Measurements from ENCODE around the gene NFIA.

The NFIA gene

DNA sequence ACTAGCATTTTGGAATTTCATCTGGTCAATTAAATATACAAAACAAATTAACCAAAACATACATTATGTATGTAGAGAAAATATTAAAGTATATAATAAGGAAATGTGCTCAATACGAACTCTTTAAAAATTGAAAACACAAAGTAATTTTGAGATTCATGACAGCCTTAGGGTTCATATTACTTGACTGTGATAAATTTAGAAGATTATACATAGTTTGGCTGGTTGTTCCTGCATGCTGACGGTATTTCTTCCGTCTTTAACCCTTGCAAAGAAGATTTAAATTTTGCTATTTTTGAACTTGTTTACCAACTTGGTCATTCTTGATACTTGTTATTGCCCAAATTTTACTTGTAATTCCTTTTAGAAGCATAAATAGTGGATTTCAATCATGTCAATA lies 298.2 kb downstream of the NFIA start:
- no peak for DNase-seq

DNA sequence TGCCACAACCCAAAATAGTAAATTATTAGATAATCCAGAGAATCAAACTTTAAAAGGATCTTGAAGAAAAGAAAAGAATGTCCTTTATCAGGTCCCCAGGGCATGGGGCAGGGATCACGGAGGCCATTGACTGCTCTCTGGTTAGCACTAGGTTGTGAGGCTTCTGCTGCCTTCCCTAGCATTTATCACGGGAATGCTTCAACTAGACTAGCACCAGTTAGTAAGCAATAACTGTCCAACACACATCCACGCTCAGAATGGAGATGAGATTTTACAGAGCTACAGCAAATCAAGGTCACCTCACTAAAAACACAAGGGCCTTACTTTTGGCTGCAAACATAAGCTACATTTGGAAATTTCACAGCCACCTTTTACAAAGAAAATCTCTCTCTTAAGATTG lies 304.0 kb downstream of the NFIA start:
- DNase-seq, result no peak

DNA sequence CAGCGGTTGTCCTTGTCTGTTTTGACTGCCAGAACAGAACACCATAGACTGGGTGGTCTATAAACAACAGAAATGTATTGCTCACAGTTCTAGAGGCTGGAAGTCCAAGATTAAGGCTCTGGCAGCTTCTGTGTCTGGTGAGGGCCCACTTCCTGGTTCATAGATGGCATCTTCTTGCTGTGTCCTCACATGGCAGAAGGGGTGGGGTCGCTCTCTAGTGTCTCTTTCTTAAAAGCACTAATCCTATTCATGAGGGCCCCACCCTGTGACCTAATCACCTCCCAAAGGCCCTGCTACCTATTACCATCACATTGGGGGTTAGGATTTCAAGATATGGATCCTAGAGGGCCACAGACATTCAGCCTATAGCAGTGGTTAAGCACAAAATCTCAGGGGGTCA lies 304.4 kb downstream of the NFIA start:
- no peak for DNase-seq

DNA sequence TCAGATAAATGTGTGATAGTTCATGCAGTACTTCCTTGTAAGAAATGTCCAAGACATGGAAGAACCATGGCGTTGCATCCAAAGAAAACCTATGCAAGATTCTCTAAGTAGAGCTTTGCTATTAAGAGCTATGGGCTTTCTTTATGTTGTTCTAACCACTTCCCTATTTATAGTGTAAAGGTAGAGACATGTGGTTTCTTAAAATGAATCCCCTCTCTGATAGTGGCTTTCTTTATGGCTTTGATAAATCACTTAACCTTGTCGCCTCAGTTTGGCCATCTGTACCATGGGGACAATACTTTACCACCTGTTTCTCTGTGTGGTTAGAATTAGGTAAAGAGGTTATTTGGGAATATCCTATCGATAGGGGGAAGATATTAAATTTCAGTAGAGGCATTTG lies 305.5 kb downstream of the NFIA start:
- no peak for DNase-seq

DNA sequence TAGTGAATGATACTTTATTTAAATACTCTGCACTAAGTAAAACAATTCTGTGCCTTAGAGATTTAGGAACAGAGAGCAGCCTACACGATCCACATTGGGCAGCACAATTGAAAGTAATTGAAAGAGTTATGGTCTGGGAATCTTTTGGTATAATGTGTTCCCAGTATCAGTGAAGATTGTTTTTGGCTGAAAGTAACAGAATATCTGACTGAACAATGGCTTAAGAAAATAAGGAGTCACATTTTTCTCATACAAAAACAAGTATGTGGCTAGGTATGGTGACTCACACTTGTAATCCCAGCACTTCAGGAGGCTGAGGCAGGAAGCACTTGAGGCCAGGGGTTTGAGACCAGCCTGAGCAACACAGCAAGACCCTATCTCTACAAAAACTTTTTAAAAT lies 306.2 kb downstream of the NFIA start:
- no peak for DNase-seq

DNA sequence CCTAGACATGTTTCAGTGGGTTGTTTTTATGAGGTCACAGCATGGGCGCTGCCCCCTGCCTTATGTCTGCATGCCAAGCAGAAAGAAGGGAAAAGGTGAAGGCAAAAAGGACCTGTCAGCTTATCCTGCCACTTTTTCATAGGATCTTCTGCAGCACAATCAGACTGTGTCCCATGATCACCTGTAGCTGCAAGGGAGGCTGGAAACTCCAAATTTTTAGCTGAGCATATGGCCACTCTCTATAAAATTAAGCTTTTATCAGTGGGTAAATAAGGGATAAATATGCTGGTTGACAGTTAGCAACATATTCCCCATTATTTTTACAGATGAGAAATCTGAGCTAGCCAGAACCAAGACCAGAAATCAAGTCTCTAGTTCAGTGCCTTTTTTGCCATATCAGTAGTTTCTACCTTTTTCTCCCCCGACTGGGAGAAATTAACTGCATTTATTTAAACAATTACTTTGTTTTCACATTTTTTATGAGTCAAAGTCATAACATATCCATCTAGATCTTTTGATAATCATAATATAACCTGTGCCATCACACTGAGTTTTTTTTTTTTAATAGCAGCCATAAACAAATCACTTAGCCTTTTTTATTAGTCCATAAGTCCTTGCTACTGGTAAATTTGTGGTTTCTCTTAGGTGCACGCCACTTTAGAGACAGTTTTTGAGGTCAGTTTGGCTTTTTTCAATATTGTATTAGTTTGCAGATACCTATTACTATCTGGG lies 307.0 kb downstream of the NFIA start:
- no peak for DNase-seq

DNA sequence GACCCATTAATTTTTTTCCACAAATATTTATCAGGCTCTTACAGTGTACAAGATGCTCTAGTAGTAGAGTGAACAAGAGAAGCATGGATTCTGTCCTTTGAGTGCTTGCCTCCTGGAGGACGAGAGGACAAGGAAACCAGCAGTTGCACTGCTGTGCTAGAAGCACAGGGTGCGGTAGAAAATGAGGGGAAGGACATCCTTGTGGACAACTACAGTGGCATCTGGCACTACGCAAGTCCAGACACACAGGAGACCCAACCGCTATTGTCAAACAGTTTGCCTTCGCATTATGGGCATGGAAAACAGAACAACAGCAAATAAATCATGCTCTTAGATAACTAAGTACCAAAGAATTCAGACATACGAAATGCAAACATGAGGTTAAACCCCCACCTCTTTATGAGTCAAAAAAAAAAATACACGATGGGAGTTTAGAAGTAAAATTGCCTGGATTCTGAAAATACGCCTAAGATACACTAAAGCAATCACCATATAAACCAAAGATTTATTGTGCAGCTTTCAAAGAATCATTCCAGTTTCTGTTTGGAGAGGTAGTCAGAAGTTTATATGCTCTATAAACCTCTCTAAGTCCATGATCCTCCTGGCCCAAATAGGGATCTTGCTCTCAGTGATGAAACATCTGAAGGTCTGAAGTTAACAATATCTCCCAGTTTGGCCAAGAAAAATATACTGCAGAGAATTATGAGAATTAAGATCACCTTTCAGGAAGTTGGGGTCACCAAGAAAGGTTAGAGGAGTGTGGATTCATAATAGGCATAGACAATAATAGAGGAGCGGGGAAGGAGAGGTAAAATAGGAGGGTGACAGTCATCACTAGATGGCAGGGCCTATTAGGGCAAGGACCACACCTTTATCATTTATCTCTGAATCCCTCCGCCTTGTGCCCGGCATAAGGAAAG lies 307.8 kb downstream of the NFIA start:
- DNase-seq, result no peak

DNA sequence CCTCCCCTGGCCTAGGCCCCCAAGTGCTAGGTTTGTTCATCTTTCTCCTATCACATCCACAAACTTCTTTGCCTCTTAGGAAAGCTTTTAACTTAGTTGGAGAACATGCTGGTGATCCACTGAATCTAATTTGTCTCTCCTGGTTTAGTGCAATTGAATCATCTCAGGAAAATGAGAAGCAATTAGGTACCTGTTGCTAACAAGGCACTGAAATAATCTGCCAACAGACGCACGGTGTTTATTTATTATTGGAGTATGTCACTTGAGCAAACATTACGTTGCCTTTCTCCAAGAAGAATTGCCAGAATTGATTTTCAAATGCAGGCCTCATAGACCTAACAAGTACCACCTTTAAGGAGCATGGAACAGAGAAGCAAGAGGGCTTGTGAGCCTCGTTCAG lies 309.4 kb downstream of the NFIA start:
- peak; percentile 58 for DNase-seq

DNA sequence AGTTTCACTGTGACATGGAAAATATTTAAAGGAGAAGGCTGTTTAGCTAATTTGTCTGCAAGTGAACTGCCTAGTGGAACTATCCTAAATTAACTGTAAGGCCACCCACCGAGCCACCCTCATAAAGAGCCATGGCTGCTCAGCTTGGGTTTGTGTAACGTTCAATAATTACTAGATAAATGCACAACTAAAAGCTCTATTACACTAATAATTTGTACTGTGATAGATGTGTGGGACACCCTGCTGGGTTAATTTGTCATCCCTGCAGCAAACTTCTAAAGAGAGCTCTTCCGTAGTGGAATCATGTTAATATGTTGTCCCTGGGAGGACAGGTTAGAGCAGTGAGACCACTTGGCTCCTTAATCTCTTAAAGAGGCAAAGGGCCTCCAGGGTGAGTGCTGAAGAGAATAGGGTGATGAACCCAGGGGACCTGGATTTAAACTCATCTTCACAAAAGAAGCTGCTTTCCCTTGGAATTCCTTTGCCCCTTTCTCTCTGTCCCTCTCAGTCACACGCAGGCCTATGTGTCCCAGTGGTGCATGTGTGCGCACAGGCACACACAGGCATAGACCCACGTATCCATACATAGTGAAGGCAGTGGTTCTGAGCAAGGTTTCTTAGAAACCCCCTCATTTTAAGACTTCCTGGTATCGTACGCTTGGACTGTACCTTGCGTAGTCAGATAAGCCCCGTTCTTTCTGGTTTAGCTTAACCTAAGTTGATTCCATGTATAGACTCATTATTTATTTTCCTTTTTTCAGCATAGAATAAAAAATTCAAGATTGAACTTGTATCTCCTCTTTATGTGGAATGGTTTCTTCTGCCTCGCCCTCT lies 310.3 kb downstream of the NFIA start:
- DNase-seq, result no peak

DNA sequence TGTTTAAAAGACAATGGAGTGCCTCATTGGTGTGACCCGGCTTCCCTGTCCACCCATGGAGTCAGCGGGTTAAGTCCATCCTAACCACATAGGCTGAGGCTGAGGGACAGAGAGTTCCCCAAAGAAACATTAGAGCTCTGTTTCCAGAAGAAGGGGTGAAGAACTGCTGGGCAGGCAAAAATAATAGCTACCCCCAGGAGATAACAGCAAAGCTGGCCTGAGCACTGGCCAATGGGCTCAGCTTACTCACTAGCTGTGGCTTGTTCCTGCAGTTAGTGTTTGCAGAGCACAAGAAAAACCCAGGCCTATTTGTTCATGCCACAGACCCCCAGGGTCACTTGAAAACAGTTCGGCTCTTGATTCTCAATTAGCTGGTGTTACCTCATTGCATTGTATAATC lies 311.2 kb downstream of the NFIA start:
- no peak for DNase-seq

DNA sequence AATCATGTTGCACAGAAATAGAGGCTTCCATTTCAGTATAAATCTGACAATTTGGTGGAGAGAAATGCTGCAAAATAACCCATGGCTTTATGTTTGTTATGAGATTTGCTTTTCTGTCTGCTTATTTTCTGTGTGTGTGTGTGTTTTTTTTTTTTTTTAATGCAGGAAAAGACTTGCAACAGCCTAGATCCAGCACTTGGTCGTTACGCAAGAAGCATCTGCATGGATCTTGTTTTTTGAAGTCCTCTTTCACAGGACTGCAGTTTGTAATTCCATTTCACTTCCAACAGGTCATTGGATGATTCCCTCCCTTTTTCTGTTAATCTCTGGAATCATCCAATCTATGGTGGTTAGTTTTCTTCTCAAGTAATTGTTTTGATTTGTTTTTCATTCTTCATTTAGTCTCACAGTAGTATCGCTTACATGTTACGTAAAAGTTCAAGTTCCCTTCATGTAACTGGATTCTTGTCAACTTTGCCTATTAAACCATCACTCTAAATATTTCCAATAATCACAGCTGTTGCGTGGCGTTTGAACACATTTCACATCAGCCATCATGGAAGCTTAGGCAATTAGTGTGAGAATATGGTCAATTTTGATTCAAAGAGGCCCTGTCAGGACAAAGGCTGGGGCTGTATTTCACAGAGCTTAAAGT lies 312.9 kb downstream of the NFIA start:
- DNase-seq, result no peak

DNA sequence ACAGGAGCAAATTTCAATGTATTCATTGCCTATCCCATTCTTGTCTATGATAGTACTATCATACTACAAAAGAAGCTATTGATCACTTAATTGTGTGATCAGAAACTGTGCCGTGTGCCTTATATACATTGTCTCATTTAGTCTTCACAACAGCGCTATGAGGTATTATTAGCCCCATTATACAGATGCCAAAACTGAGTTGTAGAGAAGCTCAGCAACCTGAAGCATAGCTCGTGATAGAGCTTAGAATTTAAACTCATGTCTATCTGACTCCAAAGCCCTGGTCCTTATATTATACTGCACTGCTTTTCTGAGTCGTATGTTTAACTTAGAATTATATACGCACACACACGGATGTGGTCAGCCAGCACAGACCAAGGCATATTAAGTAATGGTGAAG lies 315.1 kb downstream of the NFIA start:
- no peak for DNase-seq

DNA sequence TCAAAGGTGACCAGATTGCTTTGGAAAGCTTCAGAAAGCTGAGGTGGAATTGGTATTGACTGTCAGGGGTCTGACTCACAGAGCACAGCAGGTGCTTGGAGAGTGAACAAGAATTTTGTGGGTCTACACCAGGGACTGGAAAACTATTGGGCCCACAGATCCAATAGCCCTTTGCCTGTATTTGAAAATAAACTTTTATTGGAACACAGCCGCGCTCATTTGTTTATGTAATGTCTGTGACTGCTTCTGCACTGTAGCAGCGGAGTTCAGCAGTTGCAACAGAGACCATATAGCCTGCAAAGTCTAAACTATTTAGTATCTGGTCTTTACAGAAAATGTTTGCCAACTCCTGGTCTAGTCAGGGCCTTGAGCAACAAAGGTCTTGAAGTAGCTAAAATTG lies 315.6 kb downstream of the NFIA start:
- DNase-seq, result no peak

DNA sequence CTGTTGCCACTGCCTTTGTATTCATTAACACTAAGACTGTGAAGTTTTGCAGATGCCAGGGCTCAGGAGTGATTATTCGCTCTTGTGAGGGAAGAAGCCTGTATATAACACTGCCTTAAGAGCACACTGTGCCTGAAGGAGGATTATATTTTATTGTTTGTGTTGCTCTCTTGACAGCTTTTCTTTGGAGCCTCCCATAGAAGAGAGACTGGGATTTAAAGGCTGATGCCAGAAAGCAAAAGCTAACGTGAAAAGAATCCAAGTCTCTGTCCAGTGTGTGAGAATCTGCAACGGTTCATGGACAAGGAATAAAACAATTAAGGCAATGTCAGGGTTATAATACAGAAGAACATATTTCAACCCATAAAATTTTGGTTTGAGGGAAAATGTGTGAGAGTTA lies 316.8 kb downstream of the NFIA start:
- DNase-seq, result no peak

DNA sequence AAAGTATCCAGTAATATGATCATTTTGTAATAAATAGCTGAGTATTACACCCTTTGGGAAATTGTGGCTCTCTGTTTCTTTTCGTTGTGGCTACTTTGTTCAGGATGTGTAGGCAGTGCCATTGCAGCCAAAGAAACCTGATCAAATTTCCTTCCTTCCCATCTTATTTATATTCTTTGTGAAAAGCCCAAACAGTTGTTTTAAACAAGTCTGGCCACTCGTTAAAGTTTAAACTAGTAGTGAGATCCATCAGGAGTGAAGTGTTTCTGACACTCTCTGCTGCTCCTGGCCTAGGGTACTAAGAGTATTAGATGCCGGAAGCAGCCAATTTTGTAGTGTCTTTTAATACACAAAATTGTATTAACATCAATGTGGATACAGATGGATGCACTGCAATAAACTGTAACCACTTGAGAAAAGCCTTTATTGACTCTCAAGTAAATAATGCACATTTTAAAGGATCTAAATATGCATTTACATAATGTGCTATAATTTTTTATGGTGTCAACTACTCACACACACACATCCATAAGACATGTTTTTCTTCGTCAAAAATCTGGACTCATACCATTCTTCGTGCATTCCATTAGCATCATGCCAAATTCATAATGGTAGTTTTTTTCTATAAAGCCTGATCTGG lies 317.9 kb downstream of the NFIA start:
- no peak for DNase-seq

DNA sequence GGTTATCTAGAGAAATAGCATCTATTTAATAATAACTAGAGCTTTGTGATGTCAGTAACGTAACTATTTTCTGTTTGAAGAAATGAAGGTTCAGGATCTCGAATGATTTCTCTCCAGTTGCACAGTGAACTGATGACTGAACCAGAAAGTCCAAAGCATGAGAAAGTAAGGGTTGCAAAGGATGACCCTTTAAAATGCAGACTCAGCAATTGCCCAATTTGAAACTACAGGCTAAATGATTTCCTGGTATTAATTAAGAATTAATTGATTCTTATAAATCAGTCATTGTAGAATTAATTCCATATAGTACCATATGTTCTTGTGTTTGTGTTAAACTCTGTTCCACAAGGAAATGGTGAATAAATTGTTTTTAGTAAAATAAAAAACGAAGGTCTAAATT lies 318.6 kb downstream of the NFIA start:
- DNase-seq, result no peak

DNA sequence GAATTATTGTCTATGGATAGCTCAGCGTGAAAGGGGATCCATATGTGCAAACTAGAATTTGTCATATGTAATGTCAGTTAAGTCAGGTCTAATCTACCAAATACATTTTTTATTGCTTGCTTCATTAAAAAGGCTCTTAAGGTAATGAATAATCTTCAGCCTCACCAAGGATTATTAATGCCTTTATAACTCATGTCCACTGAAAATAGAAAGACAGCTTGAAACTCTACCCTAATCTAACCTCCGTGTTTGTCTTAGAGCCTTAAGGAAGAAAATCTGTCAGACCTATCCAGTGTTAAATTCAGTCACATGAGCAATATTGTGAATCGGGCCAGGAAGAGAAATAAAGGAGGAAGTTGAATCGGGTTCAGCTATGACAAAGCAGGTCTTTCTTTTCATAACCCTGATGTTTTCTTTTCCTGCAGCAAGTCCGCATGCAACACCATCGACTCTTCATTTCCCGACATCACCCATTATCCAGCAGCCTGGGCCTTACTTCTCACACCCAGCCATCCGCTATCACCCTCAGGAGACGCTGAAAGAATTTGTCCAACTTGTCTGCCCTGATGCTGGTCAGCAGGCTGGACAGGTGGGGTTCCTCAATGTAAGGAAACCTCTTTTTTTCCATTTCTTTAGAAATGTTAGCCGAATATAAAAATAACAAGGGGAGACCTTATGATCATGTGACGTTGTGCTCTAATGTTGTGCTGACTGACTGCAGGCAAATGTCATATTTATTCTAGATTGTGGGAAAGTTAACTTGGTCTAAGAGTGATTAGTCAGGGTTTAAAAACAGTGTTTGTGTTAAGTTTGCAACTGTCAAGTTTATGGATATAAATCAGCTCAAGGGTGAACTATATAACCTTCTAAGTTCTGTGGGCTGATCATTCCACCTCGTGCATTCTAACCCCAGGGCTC lies 321.6 kb downstream of the NFIA start:
- DNase-seq, result no peak

DNA sequence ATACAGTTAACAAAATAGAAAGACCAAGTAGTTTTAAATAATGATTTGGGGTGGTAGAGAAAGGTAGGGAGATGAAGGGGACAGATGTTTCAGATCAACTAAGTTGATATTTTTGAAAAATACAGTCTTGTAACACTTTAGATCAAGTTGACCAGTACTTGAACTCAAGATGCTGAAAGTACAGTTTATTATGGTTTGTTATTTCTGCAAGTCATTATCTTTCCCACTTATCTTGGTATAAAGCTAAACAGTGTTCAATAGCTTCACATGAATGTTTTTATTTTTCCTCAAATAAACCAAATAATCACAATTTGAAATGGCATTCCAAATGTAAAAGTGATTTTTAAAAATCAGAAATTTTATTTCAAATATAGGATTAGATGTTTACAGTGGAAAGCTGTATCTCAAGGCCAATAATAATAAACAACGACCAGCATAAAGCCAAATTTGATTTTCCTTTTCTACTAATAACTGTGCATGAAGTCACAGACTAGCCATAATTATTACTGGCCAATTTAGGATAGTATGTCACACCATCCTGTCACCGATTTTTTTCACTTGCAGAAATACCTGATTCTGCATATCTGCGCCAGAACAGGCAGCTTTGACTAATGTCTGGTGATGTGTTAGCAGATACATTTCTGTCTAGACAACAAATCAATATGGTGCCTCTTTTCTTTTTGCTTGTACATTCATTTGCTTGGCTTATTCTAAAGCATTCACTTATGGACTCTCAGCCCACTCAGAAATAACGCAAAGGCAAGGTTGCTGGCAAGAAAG lies 322.4 kb downstream of the NFIA start:
- no peak for DNase-seq

DNA sequence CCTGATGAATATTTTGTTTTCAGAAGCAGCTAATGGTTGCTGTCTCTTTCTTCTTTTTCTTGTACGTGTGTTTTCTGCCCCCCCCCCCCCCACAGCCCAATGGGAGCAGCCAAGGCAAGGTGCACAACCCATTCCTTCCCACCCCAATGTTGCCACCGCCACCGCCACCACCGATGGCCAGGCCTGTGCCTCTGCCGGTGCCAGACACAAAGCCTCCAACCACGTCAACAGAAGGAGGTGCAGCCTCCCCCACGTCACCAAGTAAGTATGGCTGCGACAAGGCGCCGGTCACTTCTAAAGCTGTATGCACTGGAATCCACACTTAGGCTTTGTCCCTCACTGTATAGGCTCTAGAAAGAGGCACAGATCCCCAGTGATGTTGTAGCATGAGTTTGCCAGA lies 324.1 kb downstream of the NFIA start:
- no peak for DNase-seq

DNA sequence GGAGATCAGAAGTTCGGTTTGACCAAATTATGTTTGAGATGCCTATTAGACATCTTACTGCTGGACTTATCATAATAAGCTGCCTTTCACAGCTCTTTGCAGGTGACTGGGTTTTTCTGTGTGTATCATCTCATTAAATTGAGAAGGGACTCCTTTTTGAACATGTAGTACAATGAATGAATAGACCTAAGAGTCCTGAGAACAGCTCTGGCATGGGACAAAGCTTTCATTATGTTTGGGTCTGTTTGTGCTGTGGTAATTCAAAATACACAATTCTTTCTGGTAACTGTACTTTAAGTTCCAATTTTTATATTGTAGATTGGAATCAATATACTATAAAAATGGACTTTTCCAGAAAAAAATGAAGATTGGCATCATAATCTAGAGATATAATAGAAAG lies 330.2 kb downstream of the NFIA start:
- DNase-seq, result no peak

DNA sequence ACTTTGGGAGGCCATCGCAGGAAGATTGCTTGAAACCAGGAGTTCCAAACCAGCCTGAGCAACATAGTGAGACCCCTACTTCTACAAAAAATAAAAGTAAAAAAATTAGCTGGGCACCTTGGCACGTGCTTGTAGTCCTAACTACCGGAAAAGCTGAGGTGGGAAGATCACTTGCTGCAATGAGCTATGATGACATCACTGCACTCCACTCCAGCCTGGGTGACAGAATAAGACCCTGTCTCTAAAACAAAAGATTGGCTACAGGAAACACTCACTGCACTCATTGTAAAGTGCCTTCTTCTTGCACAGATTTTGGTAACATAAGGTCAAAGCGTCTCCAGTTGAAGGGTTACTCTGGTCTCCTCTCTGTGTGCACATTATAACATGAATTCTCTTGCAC lies 336.8 kb downstream of the NFIA start:
- no peak for DNase-seq
